Cardiac muscle cell (in vitro differentiated cells and primary cell): Measurements from ENCODE around the gene GABARAPL1. TPM values are rescaled to one million over a fixed set of nuclear protein-coding genes. Genes with fewer than 3 reads are reported as not detected.
A peak's percentile ranks its signal among the peaks of the same experiment; 100 is the strongest.
"Not testable (repeated sequence)": the region's sequence is repeated elsewhere in the genome, so short reads cannot be mapped to it uniquely, and the experiment has no call there.

ENCODE experiments used
- DNase-seq, 2 donors: peaks; one replicate each; pipeline versions ENCODE4 v3.0.0 to v3.0.0-alpha.2; 2010 to 2017; ENCODE audit warnings: low read depth in 1 of 2, low spot score in 1 of 2
- H3K27ac ChIP-seq: fragments of 200-600 bp; sonication (generic); 2 replicates; pipeline ENCODE4 v1.5.1; 2016
- H3K27me3 ChIP-seq: fragments of 200-600 bp; sonication (generic); 2 replicates; pipeline ENCODE4 v1.6.0; 2016; ENCODE audit warnings: control low read depth
- H3K36me3 ChIP-seq: fragments of 200-600 bp; sonication (generic); 2 replicates; pipeline ENCODE4 v1.5.1; 2016; ENCODE audit warnings: control low read depth
- H3K4me1 ChIP-seq: fragments of 200-600 bp; sonication (generic); 2 replicates; pipeline ENCODE4 v1.8.1; 2017; ENCODE audit warnings: low read depth, mild to moderate bottlenecking, mixed run types
- H3K4me3 ChIP-seq: fragments of 200-600 bp; sonication (generic); 2 replicates; pipeline ENCODE4 v1.5.1; 2016; ENCODE audit warnings: mild to moderate bottlenecking
- H3K9me3 ChIP-seq: fragments of 200-600 bp; sonication (generic); 2 replicates; pipeline ENCODE4 v1.5.1; 2017; ENCODE audit warnings: low read depth, mild to moderate bottlenecking, control low read depth
- polyA plus RNA-seq: library from polyadenylated mRNA; unstranded; fragments of >200 nt; fragmentation: Nextera tagmentation; extraction: Ambion mirVana; gene quantifications from 2 replicates; pipeline ENCODE4 v1.2.1, GENCODE V29; 2016
- total RNA-seq: library from RNA; depleted of rRNA; stranded (reverse); fragments of >200 nt; gene quantifications from 2 replicates; pipeline ENCODE4 v1.2.3, GENCODE V29; 2016
- TF ChIP-seq, protein P1 (sequence below): IDR thresholded peaks from 2 replicates; pipeline ENCODE4 v1.5.1; 2012; ENCODE audit warnings: low read depth, mild to moderate bottlenecking, low read length

The GABARAPL1 gene
- total and polyA plus RNA-seq, 2 experiments from 2014 or later: 59.0 to 71.6 TPM

DNA sequence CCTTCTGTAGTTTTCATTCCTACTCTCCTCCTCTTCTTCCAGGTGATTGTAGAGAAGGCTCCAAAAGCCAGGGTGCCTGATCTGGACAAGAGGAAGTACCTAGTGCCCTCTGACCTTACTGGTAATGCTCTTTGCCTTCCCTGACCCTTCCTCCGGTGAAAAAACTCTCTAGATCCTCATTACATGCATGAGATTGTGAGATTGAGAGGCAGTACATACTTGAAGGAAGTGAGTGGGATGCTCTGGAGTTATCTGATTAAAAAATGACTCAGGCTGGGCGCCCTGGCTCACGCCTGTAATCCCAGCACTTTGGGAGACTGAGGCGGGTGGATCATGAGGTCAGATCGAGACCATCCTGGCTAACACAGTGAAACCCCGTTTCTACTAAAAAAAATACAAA lies 5.3 kb downstream of the GABARAPL1 start:
- no peaks in the 10 kb centered on the region for H3K4me1 ChIP-seq

GRCh38 chr12:10220398-10221077 lies 7.9 kb downstream of the GABARAPL1 start:
- no peaks in the 10 kb centered on the region for H3K4me1 ChIP-seq
- peaks cover 28% of the 10 kb centered on the region for H3K36me3 ChIP-seq
- H3K27ac ChIP-seq: no peak overlapping the region
- no peaks in the 10 kb centered on the region for H3K27me3 ChIP-seq
- DNase-seq: peak in 1 of 2 donors; percentile 93
- TF ChIP-seq, protein P1, sequence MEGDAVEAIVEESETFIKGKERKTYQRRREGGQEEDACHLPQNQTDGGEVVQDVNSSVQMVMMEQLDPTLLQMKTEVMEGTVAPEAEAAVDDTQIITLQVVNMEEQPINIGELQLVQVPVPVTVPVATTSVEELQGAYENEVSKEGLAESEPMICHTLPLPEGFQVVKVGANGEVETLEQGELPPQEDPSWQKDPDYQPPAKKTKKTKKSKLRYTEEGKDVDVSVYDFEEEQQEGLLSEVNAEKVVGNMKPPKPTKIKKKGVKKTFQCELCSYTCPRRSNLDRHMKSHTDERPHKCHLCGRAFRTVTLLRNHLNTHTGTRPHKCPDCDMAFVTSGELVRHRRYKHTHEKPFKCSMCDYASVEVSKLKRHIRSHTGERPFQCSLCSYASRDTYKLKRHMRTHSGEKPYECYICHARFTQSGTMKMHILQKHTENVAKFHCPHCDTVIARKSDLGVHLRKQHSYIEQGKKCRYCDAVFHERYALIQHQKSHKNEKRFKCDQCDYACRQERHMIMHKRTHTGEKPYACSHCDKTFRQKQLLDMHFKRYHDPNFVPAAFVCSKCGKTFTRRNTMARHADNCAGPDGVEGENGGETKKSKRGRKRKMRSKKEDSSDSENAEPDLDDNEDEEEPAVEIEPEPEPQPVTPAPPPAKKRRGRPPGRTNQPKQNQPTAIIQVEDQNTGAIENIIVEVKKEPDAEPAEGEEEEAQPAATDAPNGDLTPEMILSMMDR: no peak
- no peak overlapping the region for H3K4me3 ChIP-seq
- H3K9me3 ChIP-seq: no peaks in the 10 kb centered on the region

More for the DNA sequence above, 5.3 kb downstream of the GABARAPL1 start:
- Histone ChIP-seq H3K36me3 (peaks cover 24% of the 10 kb centered on the region), H3K27me3 (no peaks in the 10 kb centered on the region), H3K9me3 (no peaks in the 10 kb centered on the region), H3K4me3 (no peak overlapping the region), H3K27ac (no peak overlapping the region)
- no peak for DNase-seq
- TF ChIP-seq, protein P1: no peak

DNA sequence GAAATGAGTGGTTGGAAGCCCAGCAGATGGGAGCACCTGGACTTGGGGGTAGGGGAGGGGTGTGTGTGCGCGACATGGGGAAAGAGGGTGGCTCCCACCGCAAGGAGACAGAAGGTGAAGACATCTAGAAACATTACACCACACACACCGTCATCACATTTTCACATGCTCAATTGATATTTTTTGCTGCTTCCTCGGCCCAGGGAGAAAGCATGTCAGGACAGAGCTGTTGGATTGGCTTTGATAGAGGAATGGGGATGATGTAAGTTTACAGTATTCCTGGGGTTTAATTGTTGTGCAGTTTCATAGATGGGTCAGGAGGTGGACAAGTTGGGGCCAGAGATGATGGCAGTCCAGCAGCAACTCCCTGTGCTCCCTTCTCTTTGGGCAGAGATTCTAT lies 9.2 kb downstream of the GABARAPL1 start:
- H3K36me3 ChIP-seq: peaks cover 28% of the 10 kb centered on the region
- no peak overlapping the region for H3K27ac ChIP-seq
- no peaks in the 10 kb centered on the region for H3K4me1 ChIP-seq
- no peaks in the 10 kb centered on the region for H3K27me3 ChIP-seq
- TF ChIP-seq, protein P1: no peak
- no peak overlapping the region for H3K4me3 ChIP-seq
- DNase-seq: no peak
- H3K9me3 ChIP-seq: no peaks in the 10 kb centered on the region

DNA sequence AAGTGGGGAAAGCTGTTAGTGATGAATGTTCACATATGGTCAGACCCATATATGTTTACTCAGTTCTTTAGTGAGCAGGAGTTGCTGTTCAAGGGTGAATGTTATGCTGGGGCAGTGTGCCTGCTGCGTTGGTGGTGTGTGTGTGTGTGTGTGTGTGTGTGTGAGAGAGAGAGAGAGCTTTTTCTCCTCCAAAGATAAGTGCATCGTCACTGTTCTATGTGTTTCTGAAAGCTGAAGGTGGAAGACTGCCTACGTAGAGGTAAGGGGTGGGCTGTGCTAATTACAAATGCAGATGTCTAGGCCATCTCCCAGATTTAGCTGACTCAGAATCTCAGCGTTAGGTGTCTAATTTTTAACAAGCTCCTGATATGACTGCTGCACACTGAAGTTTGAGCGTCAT lies 10.5 kb downstream of the GABARAPL1 start:
- Histone ChIP-seq H3K27ac (no peak overlapping the region), H3K4me1 (no peaks in the 10 kb centered on the region), H3K27me3 (no peaks in the 10 kb centered on the region), H3K4me3 (no peak overlapping the region), H3K36me3 (peaks cover 28% of the 10 kb centered on the region), H3K9me3 (no peaks in the 10 kb centered on the region)
- TF ChIP-seq, protein P1: no peak
- no peak for DNase-seq

DNA sequence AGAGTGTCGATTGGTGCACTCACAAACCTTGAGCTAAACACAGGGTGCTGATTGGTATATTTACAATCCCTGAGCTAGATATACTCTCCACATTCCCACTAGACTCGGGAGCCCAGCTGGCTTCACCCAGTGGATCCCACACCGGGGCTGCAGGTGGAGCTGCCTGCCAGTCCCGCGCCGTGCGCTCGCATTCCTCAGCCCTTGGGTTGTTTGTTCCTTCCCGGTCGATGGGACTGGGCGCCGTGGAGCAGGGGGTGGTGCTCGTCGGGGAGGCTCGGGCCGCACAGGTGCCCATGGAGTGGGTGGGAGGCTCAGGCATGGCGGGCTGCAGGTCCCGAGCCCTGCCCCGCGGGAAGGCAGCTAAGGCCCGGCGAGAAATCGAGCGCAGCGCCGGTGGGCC lies 12.7 kb downstream of the GABARAPL1 start:
- H3K27me3 ChIP-seq, H3K9me3 ChIP-seq, DNase-seq, H3K4me1 ChIP-seq, H3K27ac ChIP-seq, H3K4me3 ChIP-seq: not testable (repeated sequence)
- peaks cover 22% of the 10 kb centered on the region for H3K36me3 ChIP-seq

- Histone ChIP-seq H3K4me3 (no peak overlapping the region), H3K4me1 (no peaks in the 10 kb centered on the region), H3K27ac (no peak overlapping the region), H3K9me3 (no peaks in the 10 kb centered on the region), H3K27me3 (no peaks in the 10 kb centered on the region), H3K36me3 (peaks cover 16% of the 10 kb centered on the region)
- no peak for DNase-seq
- TF ChIP-seq, protein P1: no peak
Observed at GRCh38 chr12:10226086-10226485, 13.4 kb downstream of the GABARAPL1 start.
